GM23338 (cell line): ENCODE results near the gene GALNT4. TPM values are rescaled to one million over a fixed set of nuclear protein-coding genes. Genes with fewer than 3 reads are reported as not detected.

Source experiments
- ATAC-seq: fragments of 200-7000 bp; cut with Tn5 transposase; 3 replicates; pipeline ENCODE4 v1.9.1; 2020
- DNase-seq: peaks from one replicate; pipeline ENCODE4 v3.0.0-alpha.2; 2015; ENCODE audit warnings: low spot score
- H2AFZ ChIP-seq: fragments of 200-600 bp; sonication (generic); 2 replicates; pipeline ENCODE4 v1.8.0; 2016; ENCODE audit warnings: antibody characterized with exemption, mild to moderate bottlenecking, moderate library complexity
- H3F3A ChIP-seq: fragments of 200-600 bp; sonication (generic); replicated peaks from 2 replicates; pipeline ENCODE4 v1.8.0; 2017; ENCODE audit warnings: antibody characterized with exemption, mixed run types, low read depth
- H3K27ac ChIP-seq: fragments of 200-600 bp; sonication (generic); 2 replicates; pipeline ENCODE4 v1.6.1; 2016; ENCODE audit warnings: low read depth
- H3K27me3 ChIP-seq: fragments of 200-600 bp; sonication (generic); 2 replicates; pipeline ENCODE4 v1.8.0; 2016; ENCODE audit warnings: mild to moderate bottlenecking, mixed run types, moderate library complexity; ENCODE audit not compliant: insufficient read depth
- H3K36me3 ChIP-seq: fragments of 200-600 bp; sonication (generic); 2 replicates; pipeline ENCODE4 v1.8.0; 2016; ENCODE audit warnings: mild to moderate bottlenecking; ENCODE audit not compliant: insufficient read depth
- H3K4me1 ChIP-seq: fragments of 200-600 bp; sonication (generic); 2 replicates; pipeline ENCODE4 v1.8.0; 2016; ENCODE audit warnings: mild to moderate bottlenecking, moderate library complexity; ENCODE audit not compliant: insufficient read depth
- H3K4me2 ChIP-seq: fragments of 200-600 bp; sonication (generic); 2 replicates; pipeline ENCODE4 v1.7.1; 2017; ENCODE audit warnings: mixed run types
- H3K4me3 ChIP-seq: fragments of 200-600 bp; sonication (generic); 2 replicates; pipeline ENCODE4 v1.6.1; 2016; ENCODE audit warnings: mixed run types
- H3K79me2 ChIP-seq: fragments of 200-600 bp; sonication (generic); replicated peaks from 2 replicates; pipeline ENCODE4 v1.8.0; 2017; ENCODE audit warnings: mild to moderate bottlenecking; ENCODE audit not compliant: insufficient read depth
- H3K9me2 ChIP-seq: fragments of 200-600 bp; sonication (generic); 2 replicates; pipeline ENCODE4 v1.8.0; 2017; ENCODE audit not compliant: insufficient read depth
- H4K20me1 ChIP-seq: fragments of 200-600 bp; sonication (generic); replicated peaks from 2 replicates; pipeline ENCODE4 v1.8.0; 2017; ENCODE audit warnings: mild to moderate bottlenecking; ENCODE audit not compliant: insufficient read depth
- H3K27ac Mint-ChIP-seq: 2 replicates; pipeline ENCODE4 v1.8.0; 2020; ENCODE audit warnings: inconsistent platforms, mild to moderate bottlenecking, moderate library complexity, mixed read lengths
- H3K27me3 Mint-ChIP-seq: 3 replicates; pipeline ENCODE4 v1.8.0; 2022; ENCODE audit warnings: low read depth, mild to moderate bottlenecking, moderate library complexity, mixed read lengths, inconsistent platforms; ENCODE audit not compliant: insufficient read depth, poor library complexity
- H3K36me3 Mint-ChIP-seq: 3 replicates; pipeline ENCODE4 v1.8.0; 2021; ENCODE audit warnings: low read depth, mild to moderate bottlenecking, inconsistent platforms, moderate library complexity, mixed read lengths
- H3K4me1 Mint-ChIP-seq: 3 replicates; pipeline ENCODE4 v1.8.0; 2020; ENCODE audit warnings: mild to moderate bottlenecking, inconsistent platforms, mixed read lengths
- H3K4me3 Mint-ChIP-seq: 3 replicates; pipeline ENCODE4 v1.8.0; 2021; ENCODE audit warnings: moderate library complexity, mild to moderate bottlenecking, inconsistent platforms, mixed read lengths
- H3K9me3 Mint-ChIP-seq: 3 replicates; pipeline ENCODE4 v1.8.0; 2020; ENCODE audit warnings: moderate library complexity, mild to moderate bottlenecking, inconsistent platforms, mixed read lengths
- ETS1 ChIP-seq: IDR thresholded peaks from 2 replicates; pipeline ENCODE4 v1.6.1; 2016; ENCODE audit warnings: antibody characterized with exemption
- NANOG ChIP-seq: IDR thresholded peaks from 2 replicates; pipeline ENCODE4 v1.6.1; 2016; ENCODE audit warnings: antibody characterized with exemption, borderline replicate concordance
- POLR2AphosphoS5 ChIP-seq: IDR thresholded peaks from 2 replicates; pipeline ENCODE4 v1.6.1; 2016; ENCODE audit warnings: antibody characterized with exemption, low read depth
- REST ChIP-seq: IDR thresholded peaks from one replicate; pipeline ENCODE4 v1.6.1; 2018; ENCODE audit warnings: antibody characterized with exemption; ENCODE audit not compliant: unreplicated experiment
- STAT1 ChIP-seq: IDR thresholded peaks from one replicate; pipeline ENCODE4 v1.6.1; 2016; ENCODE audit warnings: antibody characterized with exemption; ENCODE audit not compliant: unreplicated experiment
- ZNF462 ChIP-seq: fragments of 250-450 bp; sonication (Bioruptor Pico); IDR thresholded peaks from 2 replicates; pipeline ENCODE4 v1.5.0; 2020; ENCODE audit warnings: mild to moderate bottlenecking, moderate library complexity
- polyA plus RNA-seq: library from polyadenylated mRNA; unstranded; fragments of >200 nt; fragmentation: Nextera tagmentation; extraction: Ambion mirVana; gene quantifications from 2 replicates; pipeline ENCODE4 v1.2.1, GENCODE V29; 2016
- total RNA-seq: library from RNA; depleted of rRNA; stranded (reverse); fragments of >200 nt; shearing (Covaris generic); gene quantifications from 2 replicates; pipeline ENCODE4 v1.2.3, GENCODE V29; 2014

GALNT4 gene
- total and polyA plus RNA-seq, 2 experiments from 2014 or later: 1.1 to 2.4 TPM

- no peak overlapping the region for H3K4me3 Mint-ChIP-seq
- Histone ChIP-seq H3K9me2 (no peaks in the 10 kb centered on the region), H3K4me3 (no peak overlapping the region), H3K4me2 (no peak overlapping the region), H3K27me3 (no peaks in the 10 kb centered on the region), H3K4me1 (no peaks in the 10 kb centered on the region), H3K79me2 (no peaks in the 10 kb centered on the region), H3K27ac (no peak overlapping the region), H3F3A (no peaks in the 10 kb centered on the region), H3K36me3 (no peaks in the 10 kb centered on the region), H2AFZ (no peak overlapping the region), H4K20me1 (no peaks in the 10 kb centered on the region)
- H3K27ac Mint-ChIP-seq: no peak overlapping the region
- ATAC-seq: no peak
- peaks cover 11% of the 10 kb centered on the region for H3K4me1 Mint-ChIP-seq
- H3K9me3 Mint-ChIP-seq: no peaks in the 10 kb centered on the region
- H3K36me3 Mint-ChIP-seq: no peaks in the 10 kb centered on the region
- DNase-seq: no peak
- H3K27me3 Mint-ChIP-seq: no peaks in the 10 kb centered on the region
- no peak for TF ChIP-seq NANOG
- TF ChIP-seq STAT1: no peak
- no peak for TF ChIP-seq ZNF462 (CRISPR knock-in tag)
- no peak for TF ChIP-seq POLR2AphosphoS5
- no peak for TF ChIP-seq ETS1
These were observed 14.3 kb upstream of the GALNT4 start for GRCh38 chr12:89538897-89539296.

- no peak overlapping the region for H2AFZ ChIP-seq
- no peak overlapping the region for H3K4me3 Mint-ChIP-seq
- H4K20me1 ChIP-seq: no peaks in the 10 kb centered on the region; the same call in 1 of the 2 replicates
- H3K4me1 ChIP-seq: no peaks in the 10 kb centered on the region
- no peaks in the 10 kb centered on the region for H3K36me3 Mint-ChIP-seq
- H3K27ac ChIP-seq: no peak overlapping the region
- no peak overlapping the region for H3K4me3 ChIP-seq
- H3K36me3 ChIP-seq: no peaks in the 10 kb centered on the region
- no peaks in the 10 kb centered on the region for H3F3A ChIP-seq
- no peak overlapping the region for H3K27ac Mint-ChIP-seq
- peaks cover 7% of the 10 kb centered on the region for H3K4me1 Mint-ChIP-seq
- no peak overlapping the region for H3K4me2 ChIP-seq
- no peaks in the 10 kb centered on the region for H3K9me3 Mint-ChIP-seq
- ATAC-seq (no peak), DNase-seq (no peak)
- H3K79me2 ChIP-seq: no peaks in the 10 kb centered on the region
- H3K9me2 ChIP-seq: no peaks in the 10 kb centered on the region
- no peaks in the 10 kb centered on the region for H3K27me3 ChIP-seq
- no peaks in the 10 kb centered on the region for H3K27me3 Mint-ChIP-seq
- TF ChIP-seq REST: no peak
These were observed 12.8 kb upstream of the GALNT4 start for GRCh38 chr12:89537389-89537788.
